H1 (cell line): ENCODE data around the gene COPG1. TPM values are rescaled to one million over a fixed set of nuclear protein-coding genes. Genes with fewer than 3 reads are reported as not detected.
A peak's percentile ranks its signal among the peaks of the same experiment; 100 is the strongest.

ENCODE experiments used
- CBX8 ChIP-seq: fragments of 300-800, 300-1000 bp; sonication (generic); IDR thresholded peaks from 2 replicates; pipeline ENCODE4 v1.7.1; 2016; ENCODE audit warnings: low read depth, low read length, borderline replicate concordance
- CHD1 ChIP-seq: IDR thresholded peaks from 2 replicates; pipeline ENCODE4 v1.6.1; 2012; ENCODE audit warnings: low read depth, low read length, improper control_type of control experiment
- GABPA ChIP-seq: IDR thresholded peaks from 2 replicates; pipeline ENCODE4 v1.6.1; 2011; ENCODE audit warnings: mild to moderate bottlenecking, low read length, moderate library complexity, borderline replicate concordance; ENCODE audit not compliant: insufficient read depth
- JUN ChIP-seq: IDR thresholded peaks from 2 replicates; pipeline ENCODE4 v1.6.1; 2011; ENCODE audit warnings: low read depth, mild to moderate bottlenecking, improper control_type of control experiment, low read length
- PHF8 ChIP-seq: fragments of 200-600 bp; sonication (generic); conservative IDR thresholded peaks from 2 replicates; pipeline ENCODE4 v1.7.1; 2012; ENCODE audit warnings: low read depth, mild to moderate bottlenecking, inconsistent platforms, low read length, moderate library complexity
- SIN3A ChIP-seq, 2 experiments: IDR thresholded peaks in 1 of 2; conservative IDR thresholded peaks in 1 of 2; 2 replicates each; pipeline ENCODE4 v1.6.1; 2011 to 2012; ENCODE audit warnings: low read length in 2 of 2, improper control_type of control experiment in 1 of 2, low read depth in 1 of 2, mild to moderate bottlenecking in 1 of 2
- SIRT6 ChIP-seq: IDR thresholded peaks from one replicate; pipeline ENCODE4 v1.7.1; 2012; ENCODE audit warnings: low read length, inconsistent platforms
- SP1 ChIP-seq: IDR thresholded peaks from 2 replicates; pipeline ENCODE4 v1.6.1; 2011; ENCODE audit warnings: low read depth, low read length
- TBP ChIP-seq: IDR thresholded peaks from 2 replicates; pipeline ENCODE4 v1.6.1; 2011; ENCODE audit warnings: low read depth, low read length, improper control_type of control experiment
- YY1 ChIP-seq: IDR thresholded peaks from 2 replicates; pipeline ENCODE4 v1.6.1; 2011; ENCODE audit warnings: low read depth, mild to moderate bottlenecking, low read length
- ZNF274 ChIP-seq: IDR thresholded peaks from 2 replicates; pipeline ENCODE4 v1.7.0; 2012; ENCODE audit warnings: low read length, borderline replicate concordance; ENCODE audit errors: extremely low read depth
- polyA plus RNA-seq, 7 experiments: library from polyadenylated mRNA; depleted of rRNA in 3 of 7; stranded (reverse) in 5 of 7; unstranded in 2 of 7; fragments of >200 nt in 5 of 7; fragments of 200-250 nt in 2 of 7; gene quantifications; 1 replicate in 5 of 7; 2 replicates in 1 of 7; 4 replicates in 1 of 7; pipeline versions ENCODE4 v1.2.1 to v1.2.3, GENCODE V29; 2011 to 2013; ENCODE audit warnings: missing spikeins in 2 of 7, mixed read lengths in 2 of 7
- total RNA-seq: library from RNA; stranded (reverse); fragmentation: NEBNext Ultra II Directional; extraction: Animal tissue kit (Norgen Biotek cat#: 25700); gene quantifications from 2 replicates; pipeline ENCODE4 v1.2.1, GENCODE V29; 2021
- TF ChIP-seq, protein P1 (sequence below): IDR thresholded peaks from 2 replicates; pipeline ENCODE4 v1.6.1; 2012; ENCODE audit warnings: inconsistent platforms

COPG1 gene
- total and polyA plus RNA-seq, 2 of the 8 experiments (the other 6 are each of a cell fraction or from before 2014, with no cell fraction given) = 52.7 to 106 TPM

DNA sequence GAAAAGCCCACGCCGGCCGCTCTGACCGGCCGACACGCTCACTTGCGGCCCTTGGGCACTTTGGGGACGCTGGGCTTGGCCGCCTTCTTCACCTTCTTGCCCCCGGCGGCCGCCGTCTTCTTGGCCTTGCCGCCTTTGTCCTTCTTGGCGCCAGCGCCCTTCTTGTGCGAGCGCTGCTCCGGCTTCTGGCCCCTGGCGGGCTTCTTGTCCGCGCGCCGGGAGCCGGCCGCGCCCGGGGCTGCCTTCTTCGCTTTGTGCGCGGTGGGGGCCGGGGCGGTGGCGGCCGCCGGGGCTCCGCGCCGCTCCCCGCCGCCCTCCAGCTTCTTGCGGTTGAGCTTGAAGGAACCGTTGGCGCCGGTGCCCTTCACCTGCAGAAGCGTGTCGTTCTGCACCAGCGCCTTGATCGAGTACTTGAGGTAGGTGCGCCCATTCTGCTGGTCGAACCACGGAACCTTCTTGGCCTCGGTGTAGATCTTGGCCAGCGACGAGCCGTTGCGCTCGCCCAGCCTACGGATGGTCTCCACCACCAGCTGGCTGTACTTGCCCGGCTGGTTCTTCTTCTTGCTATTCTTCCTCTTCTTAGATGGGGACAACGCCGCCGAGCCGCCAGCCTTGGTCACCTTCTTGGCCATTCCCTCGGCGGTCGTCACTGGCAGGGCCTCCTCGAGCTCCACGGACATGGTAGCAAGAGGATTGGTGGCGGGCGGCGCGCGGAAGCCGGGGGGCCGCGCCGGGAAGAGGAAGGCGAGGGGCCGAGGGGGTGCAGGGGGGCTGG lies 66.0 kb downstream of the COPG1 start (continued):
- TF ChIP-seq, protein P1, sequence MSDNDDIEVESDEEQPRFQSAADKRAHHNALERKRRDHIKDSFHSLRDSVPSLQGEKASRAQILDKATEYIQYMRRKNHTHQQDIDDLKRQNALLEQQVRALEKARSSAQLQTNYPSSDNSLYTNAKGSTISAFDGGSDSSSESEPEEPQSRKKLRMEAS = peak; percentile 16; the same call in 1 of the 2 replicates
- no peak for TF ChIP-seq ZNF274
- no peak for TF ChIP-seq JUN
- peak; percentile 17; the same call in 1 of the 2 replicates for TF ChIP-seq SP1
- TF ChIP-seq CHD1 = no peak
- TF ChIP-seq GABPA = no peak
- no peak for TF ChIP-seq YY1
- TF ChIP-seq CBX8 = no peak
- TF ChIP-seq SIN3A (conservative IDR thresholded peaks at IDR 0.05 in 1 of 2, IDR thresholded peaks at IDR 0.05 in 1 of 2; ENCODE audit: low read depth in 1 of 2, low read length in 2 of 2) = peak; percentile 17 to 23; a peak in 1 of 4 replicates
- peak; percentile 19 for TF ChIP-seq SIRT6
- TF ChIP-seq PHF8 = no peak; the same call in 1 of the 2 replicates
- TF ChIP-seq TBP = peak; percentile 16; the same call in 1 of the 2 replicates
